Measurements from ENCODE around the gene ANKRD60.

DNA sequence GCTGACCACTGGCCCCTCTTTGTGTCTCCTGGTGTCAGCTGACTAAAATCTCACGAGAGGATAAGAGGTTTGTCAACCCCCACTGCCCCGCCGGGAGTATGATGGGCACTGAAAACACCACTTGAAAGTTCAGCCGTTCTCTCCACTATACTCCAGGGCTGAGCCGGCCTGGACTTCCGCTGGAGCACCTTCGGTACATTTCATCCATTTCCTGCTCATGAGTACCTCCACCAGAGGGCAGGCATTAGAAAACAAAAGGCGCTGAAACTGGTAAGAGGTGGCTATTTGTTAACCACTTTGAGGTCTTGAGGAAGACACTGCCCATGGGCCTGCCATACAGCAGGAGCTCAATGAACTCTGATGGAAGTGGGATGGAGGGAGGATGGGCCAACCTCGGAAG lies 17.9 kb upstream of the ANKRD60 start:
- TF ChIP-seq, protein P1, sequence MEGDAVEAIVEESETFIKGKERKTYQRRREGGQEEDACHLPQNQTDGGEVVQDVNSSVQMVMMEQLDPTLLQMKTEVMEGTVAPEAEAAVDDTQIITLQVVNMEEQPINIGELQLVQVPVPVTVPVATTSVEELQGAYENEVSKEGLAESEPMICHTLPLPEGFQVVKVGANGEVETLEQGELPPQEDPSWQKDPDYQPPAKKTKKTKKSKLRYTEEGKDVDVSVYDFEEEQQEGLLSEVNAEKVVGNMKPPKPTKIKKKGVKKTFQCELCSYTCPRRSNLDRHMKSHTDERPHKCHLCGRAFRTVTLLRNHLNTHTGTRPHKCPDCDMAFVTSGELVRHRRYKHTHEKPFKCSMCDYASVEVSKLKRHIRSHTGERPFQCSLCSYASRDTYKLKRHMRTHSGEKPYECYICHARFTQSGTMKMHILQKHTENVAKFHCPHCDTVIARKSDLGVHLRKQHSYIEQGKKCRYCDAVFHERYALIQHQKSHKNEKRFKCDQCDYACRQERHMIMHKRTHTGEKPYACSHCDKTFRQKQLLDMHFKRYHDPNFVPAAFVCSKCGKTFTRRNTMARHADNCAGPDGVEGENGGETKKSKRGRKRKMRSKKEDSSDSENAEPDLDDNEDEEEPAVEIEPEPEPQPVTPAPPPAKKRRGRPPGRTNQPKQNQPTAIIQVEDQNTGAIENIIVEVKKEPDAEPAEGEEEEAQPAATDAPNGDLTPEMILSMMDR (IDR thresholded peaks at IDR 0.05) = peak; percentile 51
- TF ChIP-seq, protein P2, sequence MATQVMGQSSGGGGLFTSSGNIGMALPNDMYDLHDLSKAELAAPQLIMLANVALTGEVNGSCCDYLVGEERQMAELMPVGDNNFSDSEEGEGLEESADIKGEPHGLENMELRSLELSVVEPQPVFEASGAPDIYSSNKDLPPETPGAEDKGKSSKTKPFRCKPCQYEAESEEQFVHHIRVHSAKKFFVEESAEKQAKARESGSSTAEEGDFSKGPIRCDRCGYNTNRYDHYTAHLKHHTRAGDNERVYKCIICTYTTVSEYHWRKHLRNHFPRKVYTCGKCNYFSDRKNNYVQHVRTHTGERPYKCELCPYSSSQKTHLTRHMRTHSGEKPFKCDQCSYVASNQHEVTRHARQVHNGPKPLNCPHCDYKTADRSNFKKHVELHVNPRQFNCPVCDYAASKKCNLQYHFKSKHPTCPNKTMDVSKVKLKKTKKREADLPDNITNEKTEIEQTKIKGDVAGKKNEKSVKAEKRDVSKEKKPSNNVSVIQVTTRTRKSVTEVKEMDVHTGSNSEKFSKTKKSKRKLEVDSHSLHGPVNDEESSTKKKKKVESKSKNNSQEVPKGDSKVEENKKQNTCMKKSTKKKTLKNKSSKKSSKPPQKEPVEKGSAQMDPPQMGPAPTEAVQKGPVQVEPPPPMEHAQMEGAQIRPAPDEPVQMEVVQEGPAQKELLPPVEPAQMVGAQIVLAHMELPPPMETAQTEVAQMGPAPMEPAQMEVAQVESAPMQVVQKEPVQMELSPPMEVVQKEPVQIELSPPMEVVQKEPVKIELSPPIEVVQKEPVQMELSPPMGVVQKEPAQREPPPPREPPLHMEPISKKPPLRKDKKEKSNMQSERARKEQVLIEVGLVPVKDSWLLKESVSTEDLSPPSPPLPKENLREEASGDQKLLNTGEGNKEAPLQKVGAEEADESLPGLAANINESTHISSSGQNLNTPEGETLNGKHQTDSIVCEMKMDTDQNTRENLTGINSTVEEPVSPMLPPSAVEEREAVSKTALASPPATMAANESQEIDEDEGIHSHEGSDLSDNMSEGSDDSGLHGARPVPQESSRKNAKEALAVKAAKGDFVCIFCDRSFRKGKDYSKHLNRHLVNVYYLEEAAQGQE (IDR thresholded peaks at IDR 0.05) = no peak
- TF ChIP-seq, protein P3, sequence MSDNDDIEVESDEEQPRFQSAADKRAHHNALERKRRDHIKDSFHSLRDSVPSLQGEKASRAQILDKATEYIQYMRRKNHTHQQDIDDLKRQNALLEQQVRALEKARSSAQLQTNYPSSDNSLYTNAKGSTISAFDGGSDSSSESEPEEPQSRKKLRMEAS (IDR thresholded peaks at IDR 0.05) = no peak
- no peak for TF ChIP-seq GATA3 (IDR thresholded peaks at IDR 0.05; ENCODE audit: borderline replicate concordance)

Data from A549 (cell line).